ENCODE measurements around the gene MUL1.

DNA sequence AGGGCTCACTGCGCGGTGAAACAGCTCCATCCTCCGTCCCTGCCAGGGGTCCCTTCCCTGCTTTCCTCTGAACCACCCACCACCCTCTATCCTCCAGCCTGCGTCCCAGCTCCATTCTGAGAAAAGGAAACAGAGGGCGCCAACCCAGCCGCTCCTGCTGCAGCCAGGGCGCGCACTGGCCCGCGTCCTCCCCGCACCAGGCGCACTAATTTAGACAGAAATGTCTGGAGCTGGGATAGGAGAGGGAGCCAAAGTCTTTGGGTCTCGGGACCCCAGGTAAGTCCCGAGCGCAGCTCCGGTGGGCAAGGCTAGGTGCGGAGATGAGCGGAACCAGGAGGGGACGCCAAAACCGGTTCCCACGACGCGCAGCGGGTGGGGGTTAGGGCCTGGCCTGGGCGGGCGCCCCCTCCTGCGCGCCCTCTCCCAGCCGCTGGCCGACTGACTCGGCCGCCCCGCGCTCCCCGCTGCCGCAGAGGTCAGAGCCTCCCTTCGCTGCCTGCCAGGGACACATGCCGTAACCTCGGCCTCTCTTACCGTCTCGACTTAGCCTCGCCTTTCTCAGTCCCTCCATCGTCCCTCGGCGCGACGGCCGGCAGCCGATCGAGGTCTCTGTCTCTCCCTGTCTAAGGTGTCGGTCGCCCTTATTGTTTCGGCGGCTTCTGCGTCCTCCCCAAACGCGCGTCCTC lies 24.0 kb downstream of the MUL1 start:
- TF ChIP-seq, protein P1, sequence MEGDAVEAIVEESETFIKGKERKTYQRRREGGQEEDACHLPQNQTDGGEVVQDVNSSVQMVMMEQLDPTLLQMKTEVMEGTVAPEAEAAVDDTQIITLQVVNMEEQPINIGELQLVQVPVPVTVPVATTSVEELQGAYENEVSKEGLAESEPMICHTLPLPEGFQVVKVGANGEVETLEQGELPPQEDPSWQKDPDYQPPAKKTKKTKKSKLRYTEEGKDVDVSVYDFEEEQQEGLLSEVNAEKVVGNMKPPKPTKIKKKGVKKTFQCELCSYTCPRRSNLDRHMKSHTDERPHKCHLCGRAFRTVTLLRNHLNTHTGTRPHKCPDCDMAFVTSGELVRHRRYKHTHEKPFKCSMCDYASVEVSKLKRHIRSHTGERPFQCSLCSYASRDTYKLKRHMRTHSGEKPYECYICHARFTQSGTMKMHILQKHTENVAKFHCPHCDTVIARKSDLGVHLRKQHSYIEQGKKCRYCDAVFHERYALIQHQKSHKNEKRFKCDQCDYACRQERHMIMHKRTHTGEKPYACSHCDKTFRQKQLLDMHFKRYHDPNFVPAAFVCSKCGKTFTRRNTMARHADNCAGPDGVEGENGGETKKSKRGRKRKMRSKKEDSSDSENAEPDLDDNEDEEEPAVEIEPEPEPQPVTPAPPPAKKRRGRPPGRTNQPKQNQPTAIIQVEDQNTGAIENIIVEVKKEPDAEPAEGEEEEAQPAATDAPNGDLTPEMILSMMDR (IDR thresholded peaks at IDR 0.05; ENCODE audit: insufficient read depth, low read length, poor library complexity, severe bottlenecking), result no peak
- TF ChIP-seq EZH2phosphoT487 (conservative IDR thresholded peaks at IDR 0.05; ENCODE audit: low read length), result no peak
